Skin of body (tissue), 2 donors: ENCODE data around the gene CPXM1. TPM values are rescaled to one million over a fixed set of nuclear protein-coding genes. Genes with fewer than 3 reads are reported as not detected.
"Not testable (repeated sequence)": the region's sequence is repeated elsewhere in the genome, so short reads cannot be mapped to it uniquely, and the experiment has no call there.

Experiments used
- DNase-seq: peaks from one replicate; lab custom pipeline; 2025; lab: John Stamatoyannopoulos, UW
- total RNA-seq: library from RNA; depleted of rRNA; stranded (reverse); fragments of >200 nt; gene quantifications from one replicate; pipeline ENCODE4 v1.2.3, GENCODE V29; 2014

Gene CPXM1
- total RNA-seq, 1 donor from 2014 or later: 30.5 TPM

DNA sequence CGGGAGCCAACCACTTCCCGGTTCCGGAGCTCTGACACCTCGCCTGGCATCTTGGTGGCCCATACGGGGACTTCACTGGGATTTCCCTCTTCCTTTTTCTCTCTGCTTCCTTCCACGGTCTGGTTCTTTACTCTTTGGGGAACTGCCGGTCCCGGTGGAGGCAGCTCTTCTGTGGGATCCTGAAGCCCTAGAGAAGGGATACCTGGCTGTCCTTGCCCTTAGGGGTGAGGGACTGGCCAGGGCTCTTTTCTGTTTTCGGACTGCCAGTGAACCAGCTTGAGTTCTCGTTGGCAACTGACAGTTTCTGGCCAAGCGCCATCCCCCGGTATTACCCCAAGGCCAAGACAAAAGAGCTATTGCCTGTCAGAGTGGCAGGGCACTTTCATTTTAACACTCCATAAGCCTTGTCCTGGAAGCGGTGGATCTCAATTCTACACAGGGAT lies 880 bp upstream of the CPXM1 start:
- DNase-seq: no peak

DNA sequence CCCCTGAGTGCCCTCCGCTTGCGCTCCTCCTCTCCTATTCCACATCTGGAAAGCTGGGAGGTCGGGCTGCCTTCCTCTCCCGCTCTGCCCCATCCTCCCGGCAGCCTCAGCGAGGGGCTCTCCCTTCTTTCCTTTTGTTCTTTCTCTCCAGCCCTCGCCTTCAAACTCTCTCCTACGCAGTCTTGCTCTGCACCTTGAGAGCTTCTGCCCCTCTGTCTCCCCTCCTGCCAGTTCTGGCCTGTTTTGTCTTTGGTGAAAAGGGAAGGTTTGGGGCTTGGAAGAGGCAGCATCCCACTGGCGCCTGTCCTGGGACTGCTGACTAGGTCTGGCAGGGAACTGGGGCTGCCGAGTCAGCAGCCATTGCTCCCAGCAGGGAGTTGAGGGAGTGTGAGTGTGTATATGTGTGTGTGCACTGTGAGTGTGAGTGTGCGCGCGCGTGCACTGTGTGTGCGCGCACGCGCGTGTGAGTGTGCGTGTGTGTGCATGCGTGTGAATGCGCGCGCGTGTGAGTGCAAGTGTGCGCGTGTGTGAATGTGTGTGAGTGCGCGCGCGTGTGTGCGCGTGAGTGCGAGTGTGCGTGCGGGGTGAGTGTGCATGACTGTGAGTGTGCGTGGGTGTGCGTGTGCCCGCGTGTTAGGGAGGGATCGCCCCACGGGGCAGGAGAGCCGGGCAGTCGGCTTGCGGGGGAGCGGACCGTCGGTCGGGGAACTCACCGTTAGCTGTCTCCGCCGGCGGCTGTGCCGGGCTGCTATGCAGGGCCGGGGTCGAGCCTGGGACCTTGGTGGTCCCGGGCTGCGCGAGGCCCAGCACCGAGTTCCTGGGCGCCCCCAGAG lies 523 bp downstream of the CPXM1 start:
- DNase-seq: peak; percentile 30

DNA sequence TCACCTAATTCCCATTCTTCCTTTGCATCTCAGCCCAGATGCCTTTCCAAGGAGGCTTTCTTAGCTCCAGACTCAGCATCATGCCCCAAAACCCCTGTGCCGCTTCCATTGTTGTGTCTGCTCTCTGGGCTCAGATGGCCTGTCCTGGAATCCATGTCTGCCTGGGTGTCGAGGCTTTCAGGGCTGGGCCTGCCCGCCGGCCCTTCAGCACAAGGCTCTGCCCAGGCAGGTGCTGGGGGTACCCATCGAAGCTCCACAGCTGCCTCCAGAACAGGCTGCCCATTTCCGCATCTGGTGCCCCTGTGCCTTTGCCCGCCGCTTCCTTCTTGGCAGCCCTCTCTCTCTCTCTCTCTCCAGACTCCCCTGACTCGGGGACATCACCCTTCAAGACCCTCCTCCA lies 1.2 kb downstream of the CPXM1 start:
- DNase-seq: no peak

DNA sequence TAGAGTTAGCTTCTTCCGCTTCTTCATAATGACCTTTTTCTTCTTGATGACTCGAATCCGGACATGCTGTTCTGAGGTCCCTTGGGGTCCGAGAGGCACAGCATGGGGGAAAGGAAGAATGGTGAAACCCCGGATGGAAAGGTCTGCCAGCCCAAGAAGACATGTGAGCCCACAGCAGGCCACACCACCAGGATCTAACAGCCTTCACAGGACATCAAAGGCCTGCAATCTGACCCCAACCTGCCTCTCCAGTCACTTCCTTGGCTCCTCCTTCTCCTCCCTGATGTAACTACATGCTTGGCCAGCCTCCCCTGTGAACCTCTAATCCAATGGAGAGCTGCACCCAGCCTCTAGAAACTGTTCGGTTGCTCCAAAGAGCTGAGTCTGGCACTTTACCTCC lies 1.6 kb downstream of the CPXM1 start:
- DNase-seq: no peak

GRCh38 chr20:2798095-2798805 lies 2.2 kb downstream of the CPXM1 start:
- no peak for DNase-seq

DNA sequence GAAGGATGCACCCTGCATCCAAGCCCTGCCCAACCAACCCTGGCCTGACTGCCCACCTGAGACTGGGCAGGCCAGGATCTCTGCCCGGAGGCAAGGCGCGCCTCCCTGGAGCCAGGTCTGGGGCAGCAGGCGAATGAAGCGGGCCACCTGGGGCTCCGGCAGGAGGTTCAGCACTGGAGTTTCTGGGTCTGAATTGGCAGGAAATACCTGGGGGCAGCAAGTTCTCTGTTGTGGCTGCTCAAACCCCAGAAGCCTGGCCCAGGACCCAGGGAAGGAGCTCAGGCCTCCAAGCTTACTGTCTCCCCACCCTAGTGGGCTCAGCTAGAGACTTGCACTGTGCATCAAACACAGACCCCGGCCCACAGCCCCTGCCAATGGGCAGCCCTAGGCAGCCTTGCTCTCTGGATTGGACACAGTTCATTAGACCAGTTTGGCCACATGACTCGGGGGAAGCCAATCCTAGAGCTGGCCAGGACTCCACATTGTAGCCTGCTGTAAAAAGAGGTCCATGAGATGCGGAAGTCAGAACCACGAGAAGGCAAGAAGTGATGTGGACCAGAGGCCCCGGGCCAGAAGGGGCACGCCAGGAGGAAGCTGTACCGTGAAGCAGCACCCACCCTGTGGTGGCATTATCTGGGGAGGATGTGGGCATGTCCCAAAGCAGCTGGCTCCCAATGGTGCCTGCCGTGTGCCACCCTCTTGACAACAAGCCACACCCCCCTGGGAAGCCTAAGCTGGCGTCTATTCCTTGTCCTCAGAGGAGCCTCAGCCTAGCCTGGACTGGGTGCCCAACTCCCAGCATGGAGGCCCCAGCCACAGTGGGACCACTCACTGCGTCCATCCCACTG lies 3.1 kb downstream of the CPXM1 start:
- no peak for DNase-seq

GRCh38 chr20:2796011-2796660 lies 4.3 kb downstream of the CPXM1 start:
- no peak for DNase-seq

DNA sequence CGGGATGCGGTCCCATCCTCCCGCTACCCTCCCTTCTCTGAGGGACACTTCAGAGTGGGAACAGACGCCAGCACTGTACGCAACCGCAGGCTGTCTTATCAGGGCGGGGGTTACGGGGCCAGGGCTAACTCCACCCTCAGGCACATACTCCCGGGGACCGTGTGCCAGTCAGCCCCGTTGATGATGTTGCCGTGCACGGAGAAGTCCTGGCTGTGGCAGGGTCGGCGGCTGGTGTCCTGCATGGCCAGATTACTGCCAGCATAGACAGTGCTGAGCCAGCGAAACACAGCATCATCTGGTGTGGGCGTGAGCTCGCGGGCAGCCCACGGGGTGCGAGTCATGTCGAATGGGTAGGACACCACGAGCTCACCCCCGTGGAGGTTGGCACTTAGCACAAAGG lies 5.0 kb downstream of the CPXM1 start:
- DNase-seq: no peak

DNA sequence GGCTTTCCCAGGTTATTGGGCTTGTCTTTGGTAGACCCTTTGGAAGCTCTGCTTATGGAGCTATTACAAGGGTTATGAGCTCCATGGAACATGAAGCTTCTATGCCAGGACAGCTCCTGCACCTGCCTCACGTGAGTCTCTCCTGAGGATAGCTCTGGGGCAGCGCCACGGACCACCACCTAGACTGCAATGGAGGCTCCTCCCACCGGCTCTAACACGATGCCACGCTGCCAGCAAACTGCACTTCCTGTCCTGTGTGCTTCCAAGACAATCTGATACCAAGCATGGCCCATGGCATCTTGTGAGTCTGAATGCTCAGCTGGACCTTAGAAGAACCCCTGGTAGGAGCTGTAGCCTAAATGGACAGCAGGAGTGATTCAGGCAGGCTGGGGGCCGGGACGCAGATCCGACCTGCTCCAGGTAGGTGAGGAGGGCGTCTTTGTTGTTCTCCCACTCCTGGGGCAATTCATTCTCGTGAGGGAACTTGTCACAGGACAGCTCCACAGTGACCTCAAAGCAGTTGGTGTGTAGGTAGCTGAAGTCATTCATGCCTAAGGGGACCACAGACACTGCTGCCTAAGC lies 5.5 kb downstream of the CPXM1 start:
- DNase-seq: no peak

- DNase-seq: no peak
These were observed 6.2 kb downstream of the CPXM1 start for GRCh38 chr20:2794202-2794748.

- no peak for DNase-seq
These were observed 7.0 kb downstream of the CPXM1 start for GRCh38 chr20:2793471-2793870.

DNA sequence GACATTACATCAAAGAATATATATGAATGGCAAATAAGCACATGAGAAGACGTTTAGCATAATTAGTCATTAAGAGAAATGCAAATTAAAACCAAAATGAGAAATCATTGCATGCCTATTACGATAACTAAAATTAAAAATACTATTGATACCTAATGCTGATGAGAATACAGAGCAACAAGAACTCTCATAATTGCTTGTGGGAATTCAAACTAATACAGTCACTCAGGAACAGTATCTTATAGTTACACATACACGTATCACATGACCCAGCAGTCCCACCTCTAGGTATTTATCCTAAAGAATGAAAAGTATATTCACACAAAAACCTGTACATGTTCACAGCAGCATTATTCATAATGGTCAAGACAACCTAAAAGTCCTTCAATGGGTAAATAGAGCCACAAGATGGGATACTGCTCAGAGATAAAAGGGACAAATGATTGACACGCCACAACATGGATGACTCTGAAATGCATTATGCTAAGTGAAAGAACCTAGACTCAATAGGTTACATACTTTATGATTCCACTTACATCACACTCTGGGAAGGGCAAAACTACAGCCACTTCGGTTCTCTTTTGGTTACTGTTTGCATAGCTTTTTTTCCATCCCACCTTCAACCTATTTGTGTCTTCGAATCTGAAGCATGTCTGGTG lies 16.4 kb downstream of the CPXM1 start:
- DNase-seq: no peak

GRCh38 chr20:2780948-2781347 lies 19.5 kb downstream of the CPXM1 start:
- DNase-seq: no peak

DNA sequence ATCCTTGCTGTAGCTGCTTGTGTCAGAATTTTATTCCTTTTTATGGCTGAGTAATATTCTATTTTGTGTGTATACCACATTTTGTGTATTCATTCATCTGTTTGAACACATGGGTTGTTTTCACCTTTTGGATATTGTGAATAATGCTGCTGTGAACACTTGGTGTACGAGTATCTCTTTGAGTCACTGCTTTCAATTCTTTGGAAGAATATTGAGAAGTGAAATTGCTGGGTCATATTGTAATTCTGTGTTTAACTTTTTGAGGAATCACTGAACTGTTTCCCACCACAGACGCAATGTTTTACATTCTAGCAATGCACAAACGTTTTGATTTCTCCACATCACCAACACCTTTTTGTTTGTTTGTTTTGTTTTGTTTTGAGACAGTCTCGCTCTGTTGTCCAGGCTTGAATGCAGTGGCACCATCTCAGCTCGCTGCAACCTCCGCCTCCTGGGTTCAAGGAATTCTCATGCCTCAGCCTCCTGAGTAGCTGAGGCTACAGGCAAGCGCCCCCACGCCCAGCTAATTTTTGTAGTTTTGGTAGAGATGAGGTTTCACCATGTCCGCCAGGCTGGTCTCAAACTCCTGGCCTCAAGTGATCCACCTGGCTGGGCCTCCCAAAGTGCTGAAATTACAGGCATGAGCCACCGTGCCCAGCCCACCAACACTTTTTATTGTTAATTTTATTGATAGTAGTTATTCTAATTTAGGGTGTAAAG lies 21.7 kb downstream of the CPXM1 start:
- no peak for DNase-seq

DNA sequence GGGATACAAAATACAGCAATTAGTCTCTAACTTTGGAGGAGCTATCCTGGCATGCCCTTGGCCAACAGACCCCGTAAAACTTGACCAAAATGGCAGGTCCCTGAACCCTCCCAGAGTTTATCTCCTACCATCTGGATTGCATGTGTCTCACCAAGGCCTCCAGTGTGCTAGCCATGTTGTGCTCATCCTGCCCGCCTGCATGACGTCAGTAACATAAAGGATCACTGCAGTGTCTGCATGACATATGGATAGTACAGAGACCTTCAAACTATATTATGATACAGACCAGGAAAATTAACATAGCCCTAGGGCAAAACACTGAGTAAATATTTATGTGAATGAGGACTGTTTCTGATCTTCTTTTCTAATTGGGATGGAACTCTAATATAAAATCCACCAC lies 25.3 kb downstream of the CPXM1 start:
- DNase-seq: peak; percentile 49

DNA sequence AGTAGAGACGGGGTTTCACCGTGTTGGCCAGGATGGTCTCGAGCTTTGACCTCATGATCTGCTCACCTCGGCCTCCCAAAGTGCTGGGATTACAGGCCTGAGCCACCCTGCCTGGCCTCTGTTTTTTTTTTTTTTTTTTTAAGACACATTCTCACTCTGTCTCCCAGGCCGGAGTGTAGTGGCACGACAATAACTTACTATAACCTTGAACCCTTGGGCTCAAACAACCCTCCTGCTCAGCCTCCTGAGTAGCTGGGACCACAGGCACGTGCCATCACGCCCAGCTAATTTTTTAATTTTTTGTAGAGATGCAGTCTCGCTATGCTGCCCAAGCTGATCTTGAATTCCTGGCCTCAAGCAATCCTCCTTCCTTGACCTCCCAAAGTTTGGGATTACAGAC lies 26.6 kb downstream of the CPXM1 start:
- DNase-seq: no peak

GRCh38 chr20:2771631-2772080 lies 28.8 kb downstream of the CPXM1 start:
- DNase-seq: no peak

- not testable (repeated sequence) for DNase-seq
These were observed 30.3 kb downstream of the CPXM1 start for GRCh38 chr20:2770091-2770490.

DNA sequence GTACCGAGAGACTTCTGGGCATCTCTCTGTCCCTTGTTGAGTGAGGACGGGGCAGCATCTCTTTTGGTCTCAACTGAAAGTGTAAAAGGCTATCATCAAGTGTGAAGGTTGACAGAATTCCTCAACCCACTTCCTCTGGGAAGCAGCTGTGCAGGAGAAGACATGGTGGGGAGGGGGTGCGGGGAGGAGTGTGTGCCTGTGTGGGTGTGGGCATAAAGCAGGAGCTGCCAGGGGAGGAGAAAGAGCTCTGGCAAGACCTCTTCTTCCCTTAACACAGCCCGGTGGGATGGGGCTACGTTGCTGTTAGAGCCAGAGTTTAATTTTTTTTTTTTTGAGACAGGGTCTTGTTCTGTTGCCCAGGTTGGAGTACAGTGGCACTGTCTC lies 31.8 kb downstream of the CPXM1 start:
- DNase-seq: no peak
